Stimulated activated CD4-positive, alpha-beta T cell treated with anti-CD3 and anti-CD28 coated beads, Interleukin-15, amount 100 ng/mL, for 48 hours (primary cell): ENCODE measurements around the gene ATL1.
"Not testable (repeated sequence)": the region's sequence is repeated elsewhere in the genome, so short reads cannot be mapped to it uniquely, and the experiment has no call there.

ENCODE experiments used
- DNase-seq, 2 donors: peaks; one replicate each; pipeline ENCODE4 v3.0.0-alpha.2; 2020; ENCODE audit warnings: low read depth in 2 of 2

ATL1 gene

GRCh38 chr14:50602035-50602434, 42.1 kb downstream of the ATL1 start:
- DNase-seq = no peak

- DNase-seq = no peak
Measured at GRCh38 chr14:50603565-50603964, 43.6 kb downstream of the ATL1 start.

GRCh38 chr14:50605766-50606165, 45.8 kb downstream of the ATL1 start:
- DNase-seq = no peak

GRCh38 chr14:50606468-50606867, 46.5 kb downstream of the ATL1 start:
- DNase-seq = no peak

- DNase-seq = peak; percentile 27 to 45
Measured at GRCh38 chr14:50607181-50607580, 47.2 kb downstream of the ATL1 start.

- no peak for DNase-seq
Measured at GRCh38 chr14:50607761-50608160, 47.8 kb downstream of the ATL1 start.

- no peak for DNase-seq
Measured at GRCh38 chr14:50608302-50608851, 48.4 kb downstream of the ATL1 start.

- no peak for DNase-seq
Measured at GRCh38 chr14:50610465-50610864, 50.5 kb downstream of the ATL1 start.

GRCh38 chr14:50612806-50613205, 52.9 kb downstream of the ATL1 start:
- no peak for DNase-seq

GRCh38 chr14:50615056-50615455, 55.1 kb downstream of the ATL1 start:
- DNase-seq = no peak

- no peak for DNase-seq
Measured at GRCh38 chr14:50615552-50615951, 55.6 kb downstream of the ATL1 start.

- DNase-seq = no peak
Measured at GRCh38 chr14:50616275-50616674, 56.3 kb downstream of the ATL1 start.

GRCh38 chr14:50619569-50620141, 59.7 kb downstream of the ATL1 start:
- no peak for DNase-seq

GRCh38 chr14:50620341-50620740, 60.4 kb downstream of the ATL1 start:
- no peak for DNase-seq

GRCh38 chr14:50622978-50623377, 63.0 kb downstream of the ATL1 start:
- DNase-seq = no peak

- no peak for DNase-seq
Measured at GRCh38 chr14:50624447-50624846, 64.5 kb downstream of the ATL1 start.

GRCh38 chr14:50624947-50625346, 65.0 kb downstream of the ATL1 start:
- DNase-seq = not testable (repeated sequence)

- no peak for DNase-seq
Measured at GRCh38 chr14:50631408-50631821, 71.5 kb downstream of the ATL1 start.

- DNase-seq = no peak
Measured at GRCh38 chr14:50633954-50634353, 74.0 kb downstream of the ATL1 start.

- DNase-seq = no peak
Measured at GRCh38 chr14:50635141-50635540, 75.2 kb downstream of the ATL1 start.

GRCh38 chr14:50647282-50647681, 87.3 kb downstream of the ATL1 start:
- no peak for DNase-seq

- DNase-seq = no peak
Measured at GRCh38 chr14:50647753-50648152, 87.8 kb downstream of the ATL1 start.

GRCh38 chr14:50649691-50650090, 89.7 kb downstream of the ATL1 start:
- DNase-seq = no peak

- no peak for DNase-seq
Measured at GRCh38 chr14:50656776-50657175, 96.8 kb downstream of the ATL1 start.
